ENCODE results near the gene GUCY2D. TPM values are rescaled to one million over a fixed set of nuclear protein-coding genes. Genes with fewer than 3 reads are reported as not detected.

GUCY2D gene
- polyA plus RNA-seq, 1 donor from 2014 or later, result 0.07 TPM

DNA sequence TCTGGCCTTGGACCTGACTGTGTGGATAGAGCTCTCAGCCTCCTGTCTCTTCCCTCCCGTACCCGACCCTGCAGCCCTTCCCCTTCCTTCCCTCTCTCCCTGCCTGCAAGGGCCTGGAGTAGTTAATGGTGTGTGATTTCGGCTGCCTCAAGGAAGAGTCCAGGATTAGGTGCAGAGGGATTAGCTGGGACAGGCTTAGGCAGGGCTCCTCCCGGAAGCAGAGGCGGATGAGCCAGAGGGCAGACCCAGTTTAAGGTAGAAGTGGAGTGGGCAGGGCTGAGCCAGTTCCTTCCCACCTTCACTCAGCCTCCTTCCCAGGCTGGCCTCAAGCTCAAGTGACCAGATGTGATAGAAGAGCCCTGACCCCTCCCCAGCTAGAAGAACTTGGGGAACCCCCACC lies 16.8 kb downstream of the GUCY2D start:
- Histone ChIP-seq H3K9ac (ENCODE audit: low read length) (no peak overlapping the region), H3K9me3 (ENCODE audit: low read length) (no peaks in the 10 kb centered on the region), H3K9me2 (ENCODE audit: insufficient read depth, low read length) (no peaks in the 10 kb centered on the region), H3K36me3 (ENCODE audit: insufficient read depth, low read length) (no peaks in the 10 kb centered on the region), H3K27me3 (ENCODE audit: insufficient read depth, low read depth, low read length) (peaks cover 18% of the 10 kb centered on the region), H3K4me3 (ENCODE audit: low read length) (no peak overlapping the region), H4K20me1 (ENCODE audit: insufficient read depth) (no peaks in the 10 kb centered on the region), H2AFZ (ENCODE audit: low read depth, low read length) (no peak overlapping the region), H3F3A (ENCODE audit: insufficient read depth, low read length, poor library complexity, severe bottlenecking) (no peaks in the 10 kb centered on the region), H3K79me2 (replicated peaks; ENCODE audit: insufficient read depth, low read length) (no peaks in the 10 kb centered on the region), H3K4me2 (ENCODE audit: low read length) (no peak overlapping the region), H3K27ac (ENCODE audit: low read length) (no peak overlapping the region)
- TF ChIP-seq, protein P1, sequence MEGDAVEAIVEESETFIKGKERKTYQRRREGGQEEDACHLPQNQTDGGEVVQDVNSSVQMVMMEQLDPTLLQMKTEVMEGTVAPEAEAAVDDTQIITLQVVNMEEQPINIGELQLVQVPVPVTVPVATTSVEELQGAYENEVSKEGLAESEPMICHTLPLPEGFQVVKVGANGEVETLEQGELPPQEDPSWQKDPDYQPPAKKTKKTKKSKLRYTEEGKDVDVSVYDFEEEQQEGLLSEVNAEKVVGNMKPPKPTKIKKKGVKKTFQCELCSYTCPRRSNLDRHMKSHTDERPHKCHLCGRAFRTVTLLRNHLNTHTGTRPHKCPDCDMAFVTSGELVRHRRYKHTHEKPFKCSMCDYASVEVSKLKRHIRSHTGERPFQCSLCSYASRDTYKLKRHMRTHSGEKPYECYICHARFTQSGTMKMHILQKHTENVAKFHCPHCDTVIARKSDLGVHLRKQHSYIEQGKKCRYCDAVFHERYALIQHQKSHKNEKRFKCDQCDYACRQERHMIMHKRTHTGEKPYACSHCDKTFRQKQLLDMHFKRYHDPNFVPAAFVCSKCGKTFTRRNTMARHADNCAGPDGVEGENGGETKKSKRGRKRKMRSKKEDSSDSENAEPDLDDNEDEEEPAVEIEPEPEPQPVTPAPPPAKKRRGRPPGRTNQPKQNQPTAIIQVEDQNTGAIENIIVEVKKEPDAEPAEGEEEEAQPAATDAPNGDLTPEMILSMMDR (IDR thresholded peaks at IDR 0.05; ENCODE audit: poor library complexity, severe bottlenecking), result no peak
- TF ChIP-seq TAF1 (IDR thresholded peaks at IDR 0.05; ENCODE audit: low read depth), result no peak
- no peak for TF ChIP-seq RAD21 (conservative IDR thresholded peaks at IDR 0.05)
- no peak for TF ChIP-seq EZH2 (IDR thresholded peaks at IDR 0.05; ENCODE audit: borderline replicate concordance, insufficient read depth, low read length, poor library complexity, severe bottlenecking)
- no peak for TF ChIP-seq POLR2AphosphoS5 (IDR thresholded peaks at IDR 0.05)
- no peak for TF ChIP-seq MXI1 (conservative IDR thresholded peaks at IDR 0.05; ENCODE audit: poor library complexity, severe bottlenecking)

DNA sequence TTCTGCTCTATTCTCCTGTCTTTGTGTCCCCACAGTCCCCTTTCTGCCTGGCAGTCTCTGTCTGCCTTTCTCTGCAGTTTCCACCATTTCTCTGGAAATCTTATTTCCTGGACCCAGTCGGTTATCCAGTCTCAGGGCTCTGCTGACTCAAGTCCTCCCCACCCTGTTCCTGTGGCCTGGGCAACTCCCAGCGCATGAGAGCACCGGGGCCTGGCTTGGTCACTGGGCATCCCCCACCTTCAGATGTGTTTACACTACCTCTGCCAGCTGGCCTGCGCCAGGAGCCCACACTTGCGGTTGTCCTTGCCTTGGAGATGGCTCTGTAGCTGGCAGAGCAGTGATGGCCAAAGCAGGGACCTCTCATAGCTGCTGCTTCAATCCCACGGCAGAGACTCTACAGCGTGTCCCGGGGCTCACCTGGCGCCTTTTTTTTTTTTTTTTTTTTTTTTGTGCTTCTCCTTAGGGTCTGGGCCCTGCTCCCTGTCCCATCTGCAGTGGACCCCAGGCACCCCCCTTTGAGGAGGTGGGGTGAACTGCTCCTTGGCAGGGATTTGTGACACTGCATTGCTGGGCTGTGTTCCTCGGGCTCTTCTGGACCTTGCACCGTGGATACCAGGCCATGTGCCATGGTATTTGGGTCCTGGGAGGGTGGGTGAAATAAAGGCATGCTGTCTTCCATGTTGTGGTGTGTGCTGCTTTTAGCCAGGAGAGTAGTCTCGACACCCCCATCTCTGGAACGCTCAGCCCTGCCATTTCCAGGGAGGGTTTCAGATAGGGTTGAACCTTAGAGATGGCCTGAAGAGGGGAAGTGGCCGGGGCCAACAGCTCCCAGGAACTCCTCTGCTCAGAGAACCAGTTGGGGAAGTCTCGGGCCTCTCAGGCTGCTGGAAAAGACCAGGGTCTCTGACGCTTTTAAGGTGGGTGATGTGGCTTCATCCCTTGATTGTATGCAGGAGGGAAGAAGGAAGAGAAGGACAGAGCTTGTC lies 17.5 kb downstream of the GUCY2D start:
- Histone ChIP-seq H3K9me2 (ENCODE audit: insufficient read depth, low read length) (no peaks in the 10 kb centered on the region), H3K27ac (ENCODE audit: low read length) (no peak overlapping the region), H4K20me1 (ENCODE audit: insufficient read depth) (no peaks in the 10 kb centered on the region), H3K4me3 (ENCODE audit: low read length) (no peak overlapping the region), H3K79me2 (replicated peaks; ENCODE audit: insufficient read depth, low read length) (no peaks in the 10 kb centered on the region), H3K4me2 (ENCODE audit: low read length) (no peak overlapping the region), H3K27me3 (ENCODE audit: insufficient read depth, low read depth, low read length) (peaks cover 16% of the 10 kb centered on the region), H3K9ac (ENCODE audit: low read length) (no peak overlapping the region), H3F3A (ENCODE audit: insufficient read depth, low read length, poor library complexity, severe bottlenecking) (no peaks in the 10 kb centered on the region), H2AFZ (ENCODE audit: low read depth, low read length) (no peak overlapping the region), H3K9me3 (ENCODE audit: low read length) (no peaks in the 10 kb centered on the region), H3K36me3 (ENCODE audit: insufficient read depth, low read length) (no peaks in the 10 kb centered on the region)
- TF ChIP-seq SMC3 (conservative IDR thresholded peaks at IDR 0.05; ENCODE audit: poor library complexity), result no peak
- TF ChIP-seq, protein P1 (IDR thresholded peaks at IDR 0.05; ENCODE audit: poor library complexity, severe bottlenecking), result no peak
- TF ChIP-seq TAF1 (IDR thresholded peaks at IDR 0.05; ENCODE audit: low read depth), result no peak
- TF ChIP-seq EP300 (conservative IDR thresholded peaks at IDR 0.05; ENCODE audit: poor library complexity, severe bottlenecking), result no peak
- TF ChIP-seq MXI1 (conservative IDR thresholded peaks at IDR 0.05; ENCODE audit: poor library complexity, severe bottlenecking), result no peak
- TF ChIP-seq, protein P2, sequence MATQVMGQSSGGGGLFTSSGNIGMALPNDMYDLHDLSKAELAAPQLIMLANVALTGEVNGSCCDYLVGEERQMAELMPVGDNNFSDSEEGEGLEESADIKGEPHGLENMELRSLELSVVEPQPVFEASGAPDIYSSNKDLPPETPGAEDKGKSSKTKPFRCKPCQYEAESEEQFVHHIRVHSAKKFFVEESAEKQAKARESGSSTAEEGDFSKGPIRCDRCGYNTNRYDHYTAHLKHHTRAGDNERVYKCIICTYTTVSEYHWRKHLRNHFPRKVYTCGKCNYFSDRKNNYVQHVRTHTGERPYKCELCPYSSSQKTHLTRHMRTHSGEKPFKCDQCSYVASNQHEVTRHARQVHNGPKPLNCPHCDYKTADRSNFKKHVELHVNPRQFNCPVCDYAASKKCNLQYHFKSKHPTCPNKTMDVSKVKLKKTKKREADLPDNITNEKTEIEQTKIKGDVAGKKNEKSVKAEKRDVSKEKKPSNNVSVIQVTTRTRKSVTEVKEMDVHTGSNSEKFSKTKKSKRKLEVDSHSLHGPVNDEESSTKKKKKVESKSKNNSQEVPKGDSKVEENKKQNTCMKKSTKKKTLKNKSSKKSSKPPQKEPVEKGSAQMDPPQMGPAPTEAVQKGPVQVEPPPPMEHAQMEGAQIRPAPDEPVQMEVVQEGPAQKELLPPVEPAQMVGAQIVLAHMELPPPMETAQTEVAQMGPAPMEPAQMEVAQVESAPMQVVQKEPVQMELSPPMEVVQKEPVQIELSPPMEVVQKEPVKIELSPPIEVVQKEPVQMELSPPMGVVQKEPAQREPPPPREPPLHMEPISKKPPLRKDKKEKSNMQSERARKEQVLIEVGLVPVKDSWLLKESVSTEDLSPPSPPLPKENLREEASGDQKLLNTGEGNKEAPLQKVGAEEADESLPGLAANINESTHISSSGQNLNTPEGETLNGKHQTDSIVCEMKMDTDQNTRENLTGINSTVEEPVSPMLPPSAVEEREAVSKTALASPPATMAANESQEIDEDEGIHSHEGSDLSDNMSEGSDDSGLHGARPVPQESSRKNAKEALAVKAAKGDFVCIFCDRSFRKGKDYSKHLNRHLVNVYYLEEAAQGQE (IDR thresholded peaks at IDR 0.05; ENCODE audit: borderline replicate concordance), result no peak
- TF ChIP-seq POLR2AphosphoS5 (IDR thresholded peaks at IDR 0.05), result no peak

Measured in neural cell (in vitro differentiated cells).